ENCODE data around the gene NKAIN2. TPM values are rescaled to one million over a fixed set of nuclear protein-coding genes. Genes with fewer than 3 reads are reported as not detected.
A peak's percentile ranks its signal among the peaks of the same experiment; 100 is the strongest.

NKAIN2 gene
- total RNA-seq, 1 donor from 2014 or later, result 0.37 TPM

- DNase-seq (ENCODE audit: low read depth), result no peak
Measured at GRCh38 chr6:124022641-124023040, 219.0 kb downstream of the NKAIN2 start.

- no peak for DNase-seq (ENCODE audit: low read depth)
Measured at GRCh38 chr6:124026694-124027093, 223.0 kb downstream of the NKAIN2 start.

GRCh38 chr6:124027392-124027791, 223.7 kb downstream of the NKAIN2 start:
- DNase-seq (ENCODE audit: low read depth), result no peak

GRCh38 chr6:124028117-124028516, 224.5 kb downstream of the NKAIN2 start:
- peak; percentile 68 for DNase-seq (ENCODE audit: low read depth)

- DNase-seq (ENCODE audit: low read depth), result no peak
Measured at GRCh38 chr6:124029567-124029966, 225.9 kb downstream of the NKAIN2 start.

DNA sequence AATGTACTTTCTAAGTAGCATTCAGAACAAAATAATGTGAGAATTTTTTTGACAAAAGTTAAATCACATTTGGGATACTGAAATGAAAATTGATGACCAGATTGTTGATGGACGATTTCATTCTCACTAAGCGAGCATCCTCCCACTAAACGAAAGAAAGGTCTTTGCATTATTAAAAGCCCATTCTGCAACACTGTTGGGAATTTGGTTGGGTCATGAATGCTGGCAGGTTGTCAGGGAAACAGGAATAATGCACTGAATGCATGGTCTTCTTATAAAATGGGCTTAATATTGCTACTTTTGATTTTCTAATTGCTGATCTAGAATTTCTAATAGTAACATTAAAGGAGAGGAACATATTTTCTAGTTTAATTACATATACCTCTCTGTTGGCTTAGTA, 229.8 kb downstream of the NKAIN2 start:
- no peak for DNase-seq (ENCODE audit: low read depth)

DNA sequence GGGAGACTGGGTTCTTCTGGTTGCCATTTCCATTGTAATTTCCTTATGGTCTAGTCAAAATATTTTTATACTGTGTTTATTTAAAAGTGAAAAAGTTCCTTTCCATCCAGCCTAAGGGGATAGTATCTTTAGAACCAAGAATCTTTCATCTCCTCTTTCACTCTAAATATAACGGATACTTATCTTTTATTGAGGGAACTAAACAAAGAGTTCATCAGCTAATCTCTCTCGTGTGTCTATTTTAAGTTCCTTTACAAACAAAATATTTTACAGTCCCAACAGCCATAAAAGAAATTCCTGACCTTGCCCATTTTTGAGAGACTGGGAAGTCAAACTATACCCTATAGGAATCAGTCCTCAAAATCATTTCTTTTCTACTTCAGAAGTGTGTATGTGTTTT, 232.7 kb downstream of the NKAIN2 start:
- DNase-seq (ENCODE audit: low read depth), result no peak

DNA sequence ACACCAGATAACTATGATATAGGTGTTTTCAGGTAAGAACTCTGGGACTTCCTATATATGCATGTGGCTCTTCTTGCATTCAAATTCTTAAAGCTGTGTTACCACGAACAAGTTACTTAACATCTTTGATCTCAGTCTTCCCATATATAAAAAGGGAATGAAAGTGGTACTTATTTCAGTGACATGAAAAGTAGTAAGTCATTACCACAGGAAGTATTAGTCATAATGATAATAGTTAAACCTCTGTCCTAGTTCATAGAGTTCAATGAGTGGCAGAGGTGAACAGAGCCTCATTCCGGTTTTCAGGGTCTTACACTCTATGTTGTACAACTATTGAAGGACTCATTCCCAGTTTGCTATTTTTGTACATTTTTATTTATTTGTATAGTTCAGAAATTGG, 237.0 kb downstream of the NKAIN2 start:
- no peak for DNase-seq (ENCODE audit: low read depth)

DNA sequence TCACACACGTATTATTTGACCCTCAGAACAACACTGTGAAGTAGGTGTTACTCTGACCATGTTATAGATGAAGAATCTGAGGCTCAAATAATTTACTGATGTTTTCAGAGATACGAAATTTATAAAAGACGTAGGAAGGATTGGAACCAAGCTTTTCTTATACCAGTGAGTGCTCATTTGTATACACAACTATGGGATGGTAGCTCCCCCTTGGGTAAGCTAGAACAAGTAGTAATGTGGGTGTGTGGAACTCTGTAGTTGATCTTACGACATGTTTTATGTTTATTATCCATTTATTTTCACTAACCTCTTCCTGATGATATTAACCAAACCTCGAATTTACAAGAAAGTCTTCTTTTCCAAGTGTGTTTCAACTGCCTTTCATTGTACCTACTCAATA, 248.5 kb downstream of the NKAIN2 start:
- no peak for DNase-seq (ENCODE audit: low read depth)

DNA sequence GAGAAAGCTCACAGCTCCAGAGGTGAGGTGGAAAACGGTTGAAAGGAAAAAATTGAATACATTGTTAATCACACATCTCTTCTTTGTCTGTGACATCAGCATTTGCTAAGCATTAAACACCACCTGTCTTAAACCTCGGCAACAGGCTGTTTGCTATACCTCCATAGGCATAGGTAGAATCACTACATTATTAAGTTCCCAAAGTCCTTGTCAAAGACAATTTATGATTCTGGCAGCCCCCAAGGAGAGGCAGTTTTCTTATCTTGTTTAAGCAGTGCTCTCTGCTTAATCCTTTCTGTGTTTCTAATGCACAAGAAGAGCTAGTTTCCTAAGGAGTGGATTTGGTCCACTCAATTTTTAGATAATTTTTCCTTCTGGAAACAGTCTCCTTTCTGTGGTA, 249.7 kb downstream of the NKAIN2 start:
- DNase-seq (ENCODE audit: low read depth), result no peak

- DNase-seq (ENCODE audit: low read depth), result no peak
Measured at GRCh38 chr6:124054034-124054433, 250.4 kb downstream of the NKAIN2 start.

- no peak for DNase-seq (ENCODE audit: low read depth)
Measured at GRCh38 chr6:124055395-124055794, 251.7 kb downstream of the NKAIN2 start.

GRCh38 chr6:124055963-124056362, 252.3 kb downstream of the NKAIN2 start:
- no peak for DNase-seq (ENCODE audit: low read depth)

DNA sequence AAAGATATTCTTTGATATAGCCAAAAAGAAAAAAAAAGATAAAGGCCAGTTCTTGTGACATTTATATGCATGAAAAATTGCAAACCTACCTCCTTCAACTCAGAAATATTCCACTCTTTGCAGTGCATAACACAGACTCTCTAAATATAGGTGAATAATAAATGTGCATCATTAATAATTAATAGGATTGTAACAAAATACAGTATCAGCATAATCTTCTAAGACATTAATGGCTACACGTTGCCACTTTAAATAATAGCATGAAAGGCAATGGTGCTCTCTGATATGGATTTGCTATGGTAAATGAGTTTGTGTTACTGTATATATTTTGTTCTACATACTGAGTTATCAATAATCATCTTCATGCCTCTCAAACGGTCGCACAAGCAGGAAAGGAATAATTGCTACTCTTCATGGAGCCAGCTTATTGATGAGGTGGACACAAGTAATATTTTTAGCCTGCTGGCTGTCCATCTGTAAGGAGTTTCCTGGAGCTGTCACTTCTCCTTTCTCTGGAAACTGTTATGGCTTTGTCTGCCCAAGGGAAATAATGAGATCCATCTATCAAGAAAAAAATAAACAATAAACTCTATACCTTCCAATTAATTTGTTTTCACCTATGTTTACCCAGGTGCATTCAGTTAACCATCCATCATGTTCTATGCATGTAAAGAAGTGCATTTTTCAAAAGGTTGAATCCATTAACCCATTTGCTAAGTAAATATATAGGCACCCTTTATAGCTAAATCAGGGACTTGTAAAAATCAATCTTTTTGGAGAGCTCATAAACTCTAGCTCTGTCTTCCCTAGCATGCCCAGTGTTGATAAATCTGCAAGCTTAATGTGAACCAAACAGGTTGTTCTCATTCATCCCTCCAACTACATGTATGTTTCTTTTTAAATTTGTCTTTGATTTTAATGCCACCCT, 253.0 kb downstream of the NKAIN2 start:
- DNase-seq (ENCODE audit: low read depth), result no peak

DNA sequence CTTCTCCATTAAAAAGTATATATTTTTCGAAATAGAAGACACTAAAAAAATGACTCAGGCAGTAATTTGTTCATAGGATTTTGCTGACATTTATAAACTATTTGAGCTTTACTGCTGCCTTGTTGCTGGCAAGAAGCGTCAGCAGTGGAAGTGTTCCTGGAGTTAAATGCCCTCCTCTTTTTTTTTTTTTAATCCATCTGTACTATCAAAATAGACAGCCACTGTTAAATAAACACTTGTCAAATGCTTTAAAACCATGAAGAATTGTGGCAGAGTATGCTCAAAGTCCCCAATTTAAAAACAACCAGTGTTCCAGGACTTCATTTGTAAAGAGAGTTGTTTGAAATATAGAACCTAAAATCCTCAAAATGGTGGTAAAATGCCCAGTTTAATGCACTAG, 253.8 kb downstream of the NKAIN2 start:
- no peak for DNase-seq (ENCODE audit: low read depth)

- DNase-seq (ENCODE audit: low read depth), result no peak
Measured at GRCh38 chr6:124064317-124065113, 260.9 kb downstream of the NKAIN2 start.

- DNase-seq (ENCODE audit: low read depth), result no peak
Measured at GRCh38 chr6:124066269-124066668, 262.6 kb downstream of the NKAIN2 start.

GRCh38 chr6:124066946-124067552, 263.4 kb downstream of the NKAIN2 start:
- DNase-seq (ENCODE audit: low read depth), result peak; percentile 85

DNA sequence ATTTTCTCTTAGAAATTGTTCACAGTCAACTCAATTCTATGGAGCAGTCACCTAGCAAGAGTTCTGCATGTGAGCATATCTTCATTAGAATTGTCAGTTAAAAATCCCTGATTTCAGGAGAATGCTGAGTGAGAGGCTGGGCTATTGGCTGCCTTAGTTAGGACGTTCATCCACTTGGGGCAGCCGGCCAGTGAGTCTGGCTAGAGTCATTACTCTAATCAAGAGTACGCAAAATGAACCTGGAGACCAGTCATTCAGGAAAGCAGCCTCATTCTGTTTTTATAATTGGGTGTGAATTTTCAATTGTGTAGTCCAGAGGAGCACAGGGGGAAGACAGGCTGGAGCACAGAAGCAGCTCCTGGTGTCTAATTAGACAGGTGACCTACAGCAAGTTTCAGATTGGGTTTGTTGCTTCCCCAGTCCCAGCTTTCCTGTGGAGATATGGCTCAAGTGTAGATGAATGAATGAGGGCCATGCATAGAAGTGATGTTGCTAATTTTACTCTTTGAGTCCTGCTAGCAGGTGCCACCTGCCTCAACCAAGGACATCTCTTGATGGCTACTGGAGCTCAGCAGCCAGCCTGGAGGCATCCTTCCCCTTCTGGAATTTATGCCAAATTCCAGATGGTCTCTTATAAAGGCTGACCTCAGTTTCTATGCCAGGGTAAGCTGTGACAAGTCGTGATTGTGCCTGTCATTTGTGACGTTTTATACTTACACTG, 265.7 kb downstream of the NKAIN2 start:
- peak; percentile 67 for DNase-seq (ENCODE audit: low read depth)

GRCh38 chr6:124073021-124073420, 269.4 kb downstream of the NKAIN2 start:
- peak; percentile 64 for DNase-seq (ENCODE audit: low read depth)

Data from myocyte (in vitro differentiated cells).